HFFc6 (cell line): ENCODE data around the gene RIF1. TPM values are rescaled to one million over a fixed set of nuclear protein-coding genes. Genes with fewer than 3 reads are reported as not detected.
"Not testable (repeated sequence)": the region's sequence is repeated elsewhere in the genome, so short reads cannot be mapped to it uniquely, and the experiment has no call there.

Experiments used
- DNase-seq: peaks from one replicate; pipeline ENCODE4 v3.0.0-alpha.2; 2018
- H3K27ac Mint-ChIP-seq: 2 replicates; pipeline ENCODE4 v1.8.0; 2020; ENCODE audit warnings: mild to moderate bottlenecking, mixed read lengths
- H3K27me3 Mint-ChIP-seq: 2 replicates; pipeline ENCODE4 v1.8.0; 2021; ENCODE audit warnings: mild to moderate bottlenecking, moderate library complexity, mixed read lengths; ENCODE audit not compliant: insufficient read depth
- H3K36me3 Mint-ChIP-seq: 2 replicates; pipeline ENCODE4 v1.8.0; 2021; ENCODE audit warnings: low read depth, mixed read lengths
- H3K4me1 Mint-ChIP-seq: 2 replicates; pipeline ENCODE4 v1.8.0; 2020; ENCODE audit warnings: low read depth, mixed read lengths
- H3K4me3 Mint-ChIP-seq: 2 replicates; pipeline ENCODE4 v1.8.0; 2020; ENCODE audit warnings: mild to moderate bottlenecking, moderate library complexity, mixed read lengths
- H3K9me3 Mint-ChIP-seq: 2 replicates; pipeline ENCODE4 v1.8.0; 2020; ENCODE audit warnings: mild to moderate bottlenecking, mixed read lengths
- total RNA-seq, 6 experiments: library from RNA; stranded (reverse); fragmentation: NEBNext Ultra II Directional; extraction: Animal tissue kit (Norgen Biotek cat#: 25700); gene quantifications; 2 replicates in 1 of 6; 3 replicates in 5 of 6; pipeline ENCODE4 v1.2.3, GENCODE V29; 2021
- TF ChIP-seq, protein P1 (sequence below): fragments of 200-600 bp; sonication (generic); IDR thresholded peaks from 2 replicates; pipeline ENCODE4 v1.5.0; 2021; ENCODE audit warnings: antibody characterized with exemption, mild to moderate bottlenecking

Gene RIF1
- total RNA-seq, 6 experiments from 2014 or later = 26.3 to 34.1 (median 30.0) TPM

DNA sequence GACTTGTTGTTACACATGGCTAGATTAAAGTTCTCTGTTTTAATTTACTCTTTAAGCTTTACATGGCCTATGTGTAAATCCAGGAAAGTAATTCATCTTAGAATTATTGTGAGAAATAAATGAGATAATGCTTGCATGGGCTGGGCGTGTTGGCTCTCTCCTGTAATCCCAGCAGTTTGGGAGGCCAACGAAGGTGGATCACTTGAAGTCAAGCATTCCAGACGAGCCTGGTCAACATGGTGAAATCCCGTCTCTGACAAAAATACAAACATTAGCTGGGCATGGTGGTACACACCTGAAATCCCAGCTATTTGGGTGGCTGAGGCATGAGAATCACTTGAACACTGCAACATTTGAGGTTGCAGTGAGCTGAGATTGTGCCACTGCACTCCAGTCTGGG, 4.3 kb upstream of the RIF1 start:
- no peak overlapping the region for H3K27ac Mint-ChIP-seq
- TF ChIP-seq, protein P1, sequence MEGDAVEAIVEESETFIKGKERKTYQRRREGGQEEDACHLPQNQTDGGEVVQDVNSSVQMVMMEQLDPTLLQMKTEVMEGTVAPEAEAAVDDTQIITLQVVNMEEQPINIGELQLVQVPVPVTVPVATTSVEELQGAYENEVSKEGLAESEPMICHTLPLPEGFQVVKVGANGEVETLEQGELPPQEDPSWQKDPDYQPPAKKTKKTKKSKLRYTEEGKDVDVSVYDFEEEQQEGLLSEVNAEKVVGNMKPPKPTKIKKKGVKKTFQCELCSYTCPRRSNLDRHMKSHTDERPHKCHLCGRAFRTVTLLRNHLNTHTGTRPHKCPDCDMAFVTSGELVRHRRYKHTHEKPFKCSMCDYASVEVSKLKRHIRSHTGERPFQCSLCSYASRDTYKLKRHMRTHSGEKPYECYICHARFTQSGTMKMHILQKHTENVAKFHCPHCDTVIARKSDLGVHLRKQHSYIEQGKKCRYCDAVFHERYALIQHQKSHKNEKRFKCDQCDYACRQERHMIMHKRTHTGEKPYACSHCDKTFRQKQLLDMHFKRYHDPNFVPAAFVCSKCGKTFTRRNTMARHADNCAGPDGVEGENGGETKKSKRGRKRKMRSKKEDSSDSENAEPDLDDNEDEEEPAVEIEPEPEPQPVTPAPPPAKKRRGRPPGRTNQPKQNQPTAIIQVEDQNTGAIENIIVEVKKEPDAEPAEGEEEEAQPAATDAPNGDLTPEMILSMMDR = no peak
- peaks cover 2% of the 10 kb centered on the region for H3K36me3 Mint-ChIP-seq

DNA sequence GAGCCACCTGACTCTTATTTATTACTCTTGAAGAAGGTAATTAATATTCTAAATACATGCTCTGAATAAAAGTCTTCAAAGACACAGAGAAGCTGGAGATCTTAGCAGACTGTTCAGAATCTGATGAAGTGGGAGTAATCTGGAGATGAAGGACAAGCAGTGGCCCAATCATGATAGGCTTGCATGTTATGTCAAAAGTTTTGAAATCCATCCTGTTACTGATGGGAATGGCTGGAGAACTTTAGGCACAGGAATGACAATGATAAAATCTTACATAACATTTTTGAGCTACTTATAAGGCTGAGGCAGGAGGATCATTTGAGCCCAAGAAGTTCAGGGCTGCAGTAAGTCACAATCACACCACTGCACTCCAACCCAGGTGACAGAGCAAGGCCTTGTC, 2.4 kb upstream of the RIF1 start:
- no peak overlapping the region for H3K27ac Mint-ChIP-seq
- no peaks in the 10 kb centered on the region for H3K9me3 Mint-ChIP-seq
- H3K36me3 Mint-ChIP-seq = peaks cover 12% of the 10 kb centered on the region
- H3K27me3 Mint-ChIP-seq = peaks cover 6% of the 10 kb centered on the region; the same call in 1 of the 2 replicates
- TF ChIP-seq, protein P1 = no peak
- H3K4me1 Mint-ChIP-seq = peaks cover 16% of the 10 kb centered on the region; the same call in 1 of the 2 replicates
- no peak for DNase-seq
- no peak overlapping the region for H3K4me3 Mint-ChIP-seq

More for the DNA sequence above, 4.3 kb upstream of the RIF1 start:
- Mint-ChIP-seq H3K4me1 (0 out of 2 replicates have a peak, but pooled peaks cover 1% of the 10 kb centered on the region), H3K9me3 (no peaks in the 10 kb centered on the region), H3K4me3 (no peak overlapping the region), H3K27me3 (peaks cover 6% of the 10 kb centered on the region; the same call in 1 of the 2 replicates)
- no peak for DNase-seq

DNA sequence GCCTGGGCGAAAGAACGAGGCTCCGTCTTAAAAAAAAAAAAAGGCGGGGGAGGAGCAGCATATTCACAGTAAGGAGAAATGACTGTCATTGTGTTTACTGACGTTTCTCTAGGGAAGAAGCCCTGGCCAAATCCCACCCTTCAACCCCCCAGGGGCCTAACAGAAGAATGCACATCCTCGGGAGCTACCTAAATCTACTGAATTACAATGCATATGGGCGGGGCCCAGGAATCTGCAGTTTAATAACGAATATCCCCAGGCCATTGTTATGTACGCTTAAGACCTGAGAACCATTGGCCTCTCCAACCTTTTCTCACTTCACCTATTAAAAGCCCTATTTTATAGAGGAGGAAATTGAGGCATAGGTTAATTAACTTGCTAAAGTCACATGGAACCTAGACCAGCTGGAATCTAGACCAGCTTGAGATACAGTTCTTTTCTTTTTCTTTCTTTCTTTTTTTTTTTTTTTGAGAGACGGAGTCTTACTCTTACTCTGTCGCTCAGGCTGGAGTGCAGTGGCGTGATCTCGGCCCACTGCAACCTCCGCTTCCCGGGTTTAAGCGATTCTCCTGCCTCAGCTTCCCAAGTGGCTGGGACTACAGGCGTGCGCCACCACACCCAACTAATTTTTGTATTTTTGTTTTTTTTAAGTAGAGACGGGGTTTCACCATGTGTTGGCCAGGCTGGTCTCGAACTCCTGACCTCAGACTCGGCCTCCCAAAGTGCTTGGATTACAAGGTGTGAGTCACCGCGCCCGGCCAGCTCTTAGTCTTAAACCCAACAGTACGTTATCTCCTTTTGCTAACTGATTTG, 708 bp upstream of the RIF1 start:
- DNase-seq = no peak
- H3K36me3 Mint-ChIP-seq = peaks cover 12% of the 10 kb centered on the region
- H3K4me1 Mint-ChIP-seq = peaks cover 16% of the 10 kb centered on the region; the same call in 1 of the 2 replicates
- no peaks in the 10 kb centered on the region for H3K9me3 Mint-ChIP-seq
- peak overlapping the region; percentile 96 for H3K4me3 Mint-ChIP-seq
- TF ChIP-seq, protein P1 = no peak
- H3K27me3 Mint-ChIP-seq = peaks cover 6% of the 10 kb centered on the region; the same call in 1 of the 2 replicates
- H3K27ac Mint-ChIP-seq = peak overlapping the region; percentile 88

DNA sequence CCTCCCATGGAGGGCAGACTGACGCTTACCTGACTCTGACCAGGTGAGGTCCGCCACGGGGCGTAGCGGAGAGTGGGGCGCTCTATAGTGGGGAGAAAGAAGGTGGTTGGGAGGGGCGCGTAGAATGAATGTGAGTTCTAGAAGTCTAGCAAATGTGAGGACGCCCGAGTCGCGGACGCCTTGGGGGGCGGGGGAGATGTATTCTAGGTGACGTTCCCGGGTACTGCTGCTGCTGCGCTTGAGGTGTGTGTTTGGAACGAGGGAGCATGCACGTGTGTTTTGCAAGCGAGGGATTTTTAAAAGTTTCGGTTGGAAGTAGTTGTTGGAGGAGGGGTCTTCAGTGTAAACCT, 758 bp downstream of the RIF1 start:
- TF ChIP-seq, protein P1 = no peak
- H3K4me1 Mint-ChIP-seq = peaks cover 16% of the 10 kb centered on the region; the same call in 1 of the 2 replicates
- no peak for DNase-seq
- H3K36me3 Mint-ChIP-seq = peaks cover 12% of the 10 kb centered on the region
- peaks cover 6% of the 10 kb centered on the region; the same call in 1 of the 2 replicates for H3K27me3 Mint-ChIP-seq
- peak overlapping the region; percentile 88 for H3K27ac Mint-ChIP-seq
- peak overlapping the region; percentile 96 for H3K4me3 Mint-ChIP-seq
- H3K9me3 Mint-ChIP-seq = no peaks in the 10 kb centered on the region

DNA sequence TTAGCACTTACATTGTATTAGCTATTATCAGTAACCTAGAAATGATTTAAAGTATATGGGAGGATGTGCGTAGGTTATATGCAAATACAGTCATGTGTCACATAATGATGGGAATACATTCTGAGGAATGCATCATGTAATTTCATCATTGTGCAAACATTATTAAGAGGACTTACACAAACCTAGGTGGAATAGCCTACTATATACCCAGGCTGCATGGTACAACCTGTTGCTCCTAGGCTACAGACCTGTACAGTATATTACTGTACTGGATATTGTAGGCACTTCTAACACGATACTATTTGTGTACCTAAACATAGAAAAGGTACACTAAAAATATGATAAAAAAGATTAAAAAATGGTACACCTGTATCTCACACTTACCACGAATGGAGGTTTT, 7.9 kb downstream of the RIF1 start:
- Mint-ChIP-seq H3K4me3 (no peak overlapping the region), H3K27ac (no peak overlapping the region), H3K27me3 (no peaks in the 10 kb centered on the region), H3K4me1 (no peaks in the 10 kb centered on the region), H3K9me3 (no peaks in the 10 kb centered on the region), H3K36me3 (peaks cover 25% of the 10 kb centered on the region)
- TF ChIP-seq, protein P1 = no peak
- DNase-seq = no peak

DNA sequence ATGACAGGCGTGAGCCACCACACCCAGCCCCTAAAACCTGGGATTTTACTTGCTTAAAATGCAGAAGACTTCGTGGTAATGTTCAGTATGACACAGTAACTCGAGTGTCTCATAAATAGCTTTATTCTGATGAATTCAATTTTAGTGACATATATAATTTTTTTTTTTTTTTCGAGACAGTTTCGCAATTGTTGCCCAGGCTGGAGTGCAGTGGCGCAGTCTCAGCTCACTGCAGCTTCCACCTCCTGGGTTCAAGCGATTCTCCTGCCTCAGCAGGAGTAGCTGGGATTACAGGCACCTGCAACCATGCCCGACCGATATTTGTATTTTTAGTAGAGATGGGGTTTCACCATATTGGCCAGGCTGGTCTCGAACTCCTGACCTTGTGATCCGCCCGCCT, 12.0 kb downstream of the RIF1 start:
- peaks cover 47% of the 10 kb centered on the region for H3K36me3 Mint-ChIP-seq
- H3K4me3 Mint-ChIP-seq, H3K9me3 Mint-ChIP-seq, H3K27ac Mint-ChIP-seq, H3K4me1 Mint-ChIP-seq, H3K27me3 Mint-ChIP-seq, DNase-seq: not testable (repeated sequence)
